Measurements from ENCODE around the gene PCDHA11. TPM values are rescaled to one million over a fixed set of nuclear protein-coding genes. Genes with fewer than 3 reads are reported as not detected.
"Not testable (repeated sequence)": the region's sequence is repeated elsewhere in the genome, so short reads cannot be mapped to it uniquely, and the experiment has no call there.

PCDHA11 gene
- total RNA-seq, 1 experiment from 2014 or later: 5.0 TPM

DNA sequence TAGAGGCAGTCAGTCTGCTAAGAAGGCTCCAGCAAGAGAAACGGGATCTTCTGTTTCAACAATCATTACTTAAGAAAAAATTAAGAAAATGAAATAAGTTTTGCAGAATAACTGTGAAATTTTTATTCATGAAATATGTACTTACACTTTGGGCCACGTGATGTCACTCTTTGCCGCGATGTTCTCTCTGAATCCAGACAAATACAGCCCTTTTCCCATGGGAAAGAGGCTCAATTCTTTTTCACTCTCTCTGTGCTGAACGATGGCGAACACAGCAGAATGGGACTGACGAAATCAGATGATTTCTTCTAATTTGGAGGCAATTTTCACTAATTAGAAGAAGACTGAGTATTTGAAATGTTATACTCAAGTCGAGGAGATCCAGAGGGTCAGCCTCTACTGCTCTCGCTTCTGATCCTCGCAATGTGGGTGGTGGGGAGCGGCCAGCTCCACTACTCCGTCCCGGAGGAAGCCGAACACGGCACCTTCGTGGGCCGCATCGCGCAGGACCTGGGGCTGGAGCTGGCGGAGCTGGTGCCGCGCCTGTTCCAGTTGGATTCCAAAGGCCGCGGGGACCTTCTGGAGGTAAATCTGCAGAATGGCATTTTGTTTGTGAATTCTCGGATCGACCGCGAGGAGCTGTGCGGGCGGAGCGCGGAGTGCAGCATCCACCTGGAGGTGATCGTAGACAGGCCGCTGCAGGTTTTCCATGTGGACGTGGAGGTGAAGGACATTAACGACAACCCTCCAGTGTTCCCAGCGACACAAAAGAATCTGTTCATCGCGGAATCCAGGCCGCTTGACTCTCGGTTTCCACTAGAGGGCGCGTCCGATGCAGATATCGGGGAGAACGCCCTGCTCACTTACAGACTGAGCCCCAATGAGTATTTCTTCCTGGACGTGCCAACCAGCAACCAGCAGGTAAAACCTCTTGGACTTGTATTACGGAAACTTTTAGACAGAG lies 20.3 kb upstream of the PCDHA11 start, which contains the start of gene PCDHA9:
Gene PCDHA9 (plus strand): TSS at position 244 of the 964 bp plus-strand sequence. CDS start 114 bp downstream, at position 358.
- not testable (repeated sequence) for DNase-seq (ENCODE audit: low spot score)

DNA sequence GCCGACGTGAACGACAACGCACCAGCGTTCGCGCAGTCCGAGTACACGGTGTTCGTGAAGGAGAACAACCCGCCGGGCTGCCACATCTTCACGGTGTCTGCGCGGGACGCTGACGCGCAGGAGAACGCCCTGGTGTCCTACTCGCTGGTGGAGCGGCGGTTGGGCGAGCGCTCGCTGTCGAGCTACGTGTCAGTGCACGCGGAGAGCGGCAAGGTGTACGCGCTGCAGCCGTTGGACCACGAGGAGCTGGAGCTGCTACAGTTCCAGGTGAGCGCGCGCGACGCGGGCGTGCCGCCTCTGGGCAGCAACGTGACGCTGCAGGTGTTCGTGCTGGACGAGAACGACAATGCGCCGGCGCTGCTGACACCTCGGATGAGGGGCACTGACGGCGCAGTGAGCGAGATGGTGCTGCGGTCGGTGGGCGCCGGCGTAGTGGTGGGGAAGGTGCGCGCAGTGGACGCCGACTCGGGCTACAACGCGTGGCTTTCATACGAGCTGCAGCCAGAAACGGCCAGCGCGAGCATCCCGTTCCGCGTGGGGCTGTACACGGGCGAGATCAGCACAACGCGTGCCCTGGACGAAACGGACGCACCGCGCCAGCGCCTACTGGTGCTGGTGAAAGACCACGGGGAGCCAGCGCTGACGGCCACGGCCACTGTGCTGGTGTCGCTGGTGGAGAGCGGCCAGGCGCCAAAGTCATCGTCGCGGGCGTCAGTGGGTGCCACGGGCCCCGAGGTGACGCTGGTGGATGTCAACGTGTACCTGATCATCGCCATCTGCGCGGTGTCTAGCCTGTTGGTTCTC lies 18.7 kb upstream of the PCDHA11 start:
- not testable (repeated sequence) for DNase-seq (ENCODE audit: low spot score)

DNA sequence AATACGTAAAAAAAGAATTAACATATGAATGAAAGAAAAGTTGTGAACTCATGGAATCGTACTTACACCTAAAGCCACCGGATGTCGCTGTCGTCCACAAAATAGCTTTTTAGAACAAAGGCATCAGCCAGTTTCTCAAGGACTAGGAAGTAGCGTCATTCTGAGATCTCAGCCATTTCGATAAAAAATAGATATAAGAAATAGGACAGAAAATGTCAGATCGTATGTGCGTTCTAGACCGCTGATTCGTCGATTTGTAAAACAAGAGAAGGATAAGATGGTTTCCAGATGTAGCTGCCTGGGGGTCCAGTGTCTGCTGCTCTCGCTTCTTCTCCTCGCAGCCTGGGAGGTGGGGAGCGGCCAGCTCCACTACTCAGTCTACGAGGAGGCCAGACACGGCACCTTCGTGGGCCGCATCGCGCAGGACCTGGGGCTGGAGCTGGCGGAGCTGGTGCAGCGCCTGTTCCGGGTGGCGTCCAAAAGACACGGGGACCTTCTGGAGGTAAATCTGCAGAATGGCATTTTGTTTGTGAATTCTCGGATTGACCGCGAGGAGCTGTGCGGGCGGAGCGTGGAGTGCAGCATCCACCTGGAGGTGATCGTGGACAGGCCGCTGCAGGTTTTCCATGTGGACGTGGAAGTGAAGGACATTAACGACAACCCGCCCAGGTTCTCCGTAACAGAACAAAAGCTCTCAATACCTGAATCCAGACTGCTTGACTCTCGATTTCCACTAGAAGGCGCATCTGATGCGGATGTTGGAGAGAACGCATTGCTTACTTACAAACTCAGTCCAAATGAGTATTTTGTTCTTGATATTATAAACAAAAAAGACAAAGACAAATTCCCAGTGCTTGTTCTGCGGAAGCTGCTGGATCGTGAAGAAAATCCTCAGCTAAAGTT lies 12.7 kb upstream of the PCDHA11 start, which contains the start of gene PCDHA10:
Gene PCDHA10 (plus strand): TSS at position 126 of the 903 bp plus-strand sequence. CDS start 152 bp downstream, at position 278.
- DNase-seq (ENCODE audit: low spot score): no peak

DNA sequence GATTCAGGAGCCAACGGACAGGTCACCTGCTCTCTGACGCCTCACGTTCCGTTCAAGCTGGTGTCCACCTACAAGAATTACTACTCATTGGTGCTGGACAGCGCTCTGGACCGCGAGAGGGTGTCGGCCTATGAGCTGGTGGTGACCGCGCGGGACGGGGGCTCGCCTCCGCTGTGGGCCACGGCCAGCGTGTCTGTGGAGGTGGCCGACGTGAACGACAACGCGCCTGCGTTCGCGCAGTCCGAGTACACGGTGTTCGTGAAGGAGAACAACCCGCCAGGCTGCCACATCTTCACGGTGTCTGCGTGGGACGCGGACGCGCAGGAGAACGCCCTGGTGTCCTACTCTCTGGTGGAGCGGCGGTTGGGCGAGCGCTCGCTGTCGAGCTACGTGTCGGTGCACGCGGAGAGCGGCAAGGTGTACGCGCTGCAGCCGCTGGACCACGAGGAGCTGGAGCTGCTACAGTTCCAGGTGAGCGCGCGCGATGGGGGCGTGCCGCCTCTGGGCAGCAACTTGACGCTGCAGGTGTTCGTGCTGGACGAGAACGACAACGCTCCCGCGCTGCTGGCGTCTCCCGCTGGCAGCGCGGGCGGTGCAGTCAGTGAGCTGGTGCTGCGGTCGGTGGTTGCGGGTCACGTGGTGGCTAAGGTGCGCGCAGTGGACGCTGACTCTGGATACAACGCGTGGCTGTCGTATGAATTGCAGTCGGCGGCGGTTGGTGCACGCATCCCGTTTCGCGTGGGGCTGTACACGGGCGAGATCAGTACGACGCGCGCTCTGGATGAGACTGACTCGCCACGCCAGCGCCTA lies 11.4 kb upstream of the PCDHA11 start:
- DNase-seq (ENCODE audit: low spot score): no peak

DNA sequence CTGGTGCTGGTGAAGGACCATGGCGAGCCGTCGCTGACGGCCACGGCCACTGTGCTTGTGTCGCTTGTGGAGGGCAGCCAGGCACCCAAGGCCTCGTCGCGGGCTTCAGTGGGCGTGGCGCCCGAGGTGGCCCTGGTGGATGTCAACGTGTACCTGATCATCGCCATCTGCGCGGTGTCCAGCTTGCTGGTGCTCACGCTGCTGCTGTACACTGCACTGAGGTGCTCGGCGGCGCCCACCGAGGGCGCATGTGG lies 10.8 kb upstream of the PCDHA11 start:
- no peak for DNase-seq (ENCODE audit: low spot score)

DNA sequence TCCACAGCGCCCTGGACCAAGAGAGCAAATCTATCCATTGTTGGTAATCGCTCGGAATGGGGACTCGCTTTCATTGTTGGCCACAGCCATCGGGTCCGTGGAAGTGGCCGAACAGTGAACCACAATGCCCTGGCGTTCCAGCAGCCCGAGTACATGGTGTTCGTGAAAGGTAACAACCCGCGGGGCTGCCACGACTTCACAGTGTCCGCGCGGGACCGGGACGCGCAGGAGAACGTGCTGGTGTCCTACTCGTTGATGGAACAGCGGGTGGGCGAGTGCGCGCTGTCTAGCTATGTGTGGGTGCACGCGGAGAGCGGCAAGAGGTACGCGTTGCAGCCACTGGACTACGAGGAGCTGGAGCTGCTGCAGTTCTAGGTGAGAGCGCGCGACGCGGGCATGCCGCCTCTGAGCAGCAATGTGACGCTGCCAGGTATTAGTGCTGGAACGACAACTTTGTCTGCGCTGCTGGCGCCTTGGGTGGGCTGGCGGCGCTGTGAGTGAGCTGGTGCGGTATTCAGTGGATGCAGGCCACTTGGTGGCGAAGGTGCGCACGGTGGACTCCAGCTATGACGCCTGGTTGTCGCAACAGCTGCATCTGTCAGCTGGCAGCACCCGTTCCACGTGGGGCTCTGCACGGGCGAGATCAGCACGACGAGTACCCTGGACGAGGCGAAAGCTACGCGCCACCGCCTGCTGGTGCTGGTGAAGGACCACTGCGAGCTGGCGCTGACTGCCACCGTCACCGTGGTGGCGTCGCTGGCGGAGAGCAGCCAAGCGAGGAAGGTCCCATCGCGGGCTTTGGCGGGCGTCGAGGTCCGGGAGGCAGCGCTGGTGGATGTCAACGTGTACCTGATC lies 6.1 kb upstream of the PCDHA11 start:
- no peak for DNase-seq (ENCODE audit: low spot score)

DNA sequence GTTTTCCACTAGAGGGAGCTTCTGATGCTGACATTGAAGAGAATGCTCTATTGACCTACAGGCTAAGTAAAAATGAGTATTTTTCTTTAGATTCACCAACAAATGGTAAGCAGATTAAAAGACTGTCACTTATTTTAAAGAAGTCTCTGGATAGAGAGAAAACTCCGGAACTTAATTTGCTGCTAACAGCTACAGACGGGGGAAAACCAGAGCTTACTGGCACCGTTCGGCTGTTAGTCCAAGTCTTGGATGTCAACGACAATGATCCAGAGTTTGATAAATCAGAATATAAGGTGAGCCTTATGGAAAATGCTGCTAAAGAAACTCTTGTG lies 764 bp downstream of the PCDHA11 start:
- peak; percentile 63 for DNase-seq (ENCODE audit: low spot score)

DNA sequence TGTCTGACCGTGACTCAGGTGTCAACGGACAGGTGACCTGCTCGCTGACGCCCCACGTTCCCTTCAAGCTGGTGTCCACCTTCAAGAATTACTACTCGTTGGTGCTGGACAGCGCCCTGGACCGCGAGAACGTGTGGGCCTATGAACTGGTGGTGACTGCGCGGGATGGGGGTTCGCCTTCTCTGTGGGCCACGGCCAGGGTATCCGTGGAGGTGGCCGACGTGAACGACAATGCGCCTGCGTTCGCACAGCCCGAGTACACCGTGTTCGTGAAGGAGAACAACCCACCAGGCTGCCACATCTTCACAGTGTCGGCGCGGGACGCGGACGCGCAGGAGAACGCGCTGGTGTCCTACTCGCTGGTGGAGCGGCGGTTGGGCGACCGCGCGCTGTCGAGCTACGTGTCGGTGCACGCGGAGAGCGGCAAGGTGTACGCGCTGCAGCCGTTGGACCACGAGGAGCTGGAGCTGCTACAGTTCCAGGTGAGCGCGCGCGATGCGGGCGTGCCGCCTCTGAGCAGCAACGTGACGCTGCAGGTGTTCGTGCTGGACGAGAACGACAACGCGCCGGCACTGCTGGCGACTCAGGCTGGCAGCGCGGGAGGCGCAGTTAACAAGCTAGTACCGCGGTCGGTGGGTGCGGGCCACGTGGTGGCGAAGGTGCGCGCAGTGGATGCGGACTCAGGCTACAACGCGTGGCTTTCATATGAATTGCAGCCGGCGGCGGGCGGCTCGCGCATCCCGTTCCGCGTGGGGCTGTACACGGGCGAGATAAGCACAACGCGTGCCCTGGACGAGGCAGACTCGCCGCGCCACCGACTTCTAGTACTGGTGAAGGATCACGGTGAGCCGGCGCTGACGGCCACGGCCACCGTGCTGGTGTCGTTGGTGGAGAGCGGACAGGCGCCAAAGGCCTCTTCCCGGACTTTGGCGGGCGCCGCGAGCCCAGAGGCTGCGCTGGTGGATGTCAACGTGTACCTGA lies 1.8 kb downstream of the PCDHA11 start:
- DNase-seq (ENCODE audit: low spot score): no peak

DNA sequence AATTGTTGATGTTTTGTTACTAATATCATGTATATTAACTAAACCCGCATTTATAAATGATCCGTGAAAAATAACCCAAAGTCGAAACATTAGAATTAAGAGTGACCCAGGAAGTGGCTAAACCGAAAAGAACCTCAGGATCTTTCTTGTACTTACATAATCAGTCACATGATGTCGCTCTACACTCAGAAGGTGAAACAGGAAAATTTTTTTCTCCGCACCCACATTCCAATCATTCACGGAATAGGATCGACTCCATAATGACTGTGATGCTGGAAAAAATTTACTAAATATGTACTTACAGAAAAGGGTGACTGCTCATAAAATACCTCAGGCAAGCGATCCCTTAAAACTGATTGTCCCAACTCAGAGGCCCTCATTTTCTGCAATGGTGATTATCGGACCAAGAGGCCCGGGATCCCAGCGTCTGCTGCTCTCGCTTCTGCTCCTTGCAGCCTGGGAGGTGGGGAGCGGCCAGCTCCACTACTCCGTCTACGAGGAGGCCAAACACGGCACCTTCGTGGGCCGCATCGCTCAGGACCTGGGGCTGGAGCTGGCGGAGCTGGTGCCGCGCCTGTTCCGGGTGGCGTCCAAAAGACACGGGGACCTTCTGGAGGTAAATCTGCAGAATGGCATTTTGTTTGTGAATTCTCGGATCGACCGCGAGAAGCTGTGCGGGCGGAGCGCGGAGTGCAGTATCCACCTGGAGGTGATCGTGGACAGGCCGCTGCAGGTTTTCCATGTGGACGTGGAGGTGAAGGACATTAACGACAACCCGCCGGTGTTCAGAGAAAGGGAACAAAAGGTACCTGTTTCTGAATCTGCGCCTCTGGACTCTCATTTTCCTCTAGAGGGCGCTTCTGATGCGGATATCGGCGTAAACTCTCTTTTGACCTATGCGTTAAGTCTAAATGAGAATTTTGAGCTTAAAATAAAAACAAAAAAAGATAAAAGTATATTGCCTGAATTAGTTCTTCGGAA lies 6.6 kb downstream of the PCDHA11 start, which contains the start of gene PCDHA12:
Gene PCDHA12 (plus strand): TSS at position 224 of the 981 bp plus-strand sequence. CDS start 165 bp downstream, at position 389.
- DNase-seq (ENCODE audit: low spot score): no peak

DNA sequence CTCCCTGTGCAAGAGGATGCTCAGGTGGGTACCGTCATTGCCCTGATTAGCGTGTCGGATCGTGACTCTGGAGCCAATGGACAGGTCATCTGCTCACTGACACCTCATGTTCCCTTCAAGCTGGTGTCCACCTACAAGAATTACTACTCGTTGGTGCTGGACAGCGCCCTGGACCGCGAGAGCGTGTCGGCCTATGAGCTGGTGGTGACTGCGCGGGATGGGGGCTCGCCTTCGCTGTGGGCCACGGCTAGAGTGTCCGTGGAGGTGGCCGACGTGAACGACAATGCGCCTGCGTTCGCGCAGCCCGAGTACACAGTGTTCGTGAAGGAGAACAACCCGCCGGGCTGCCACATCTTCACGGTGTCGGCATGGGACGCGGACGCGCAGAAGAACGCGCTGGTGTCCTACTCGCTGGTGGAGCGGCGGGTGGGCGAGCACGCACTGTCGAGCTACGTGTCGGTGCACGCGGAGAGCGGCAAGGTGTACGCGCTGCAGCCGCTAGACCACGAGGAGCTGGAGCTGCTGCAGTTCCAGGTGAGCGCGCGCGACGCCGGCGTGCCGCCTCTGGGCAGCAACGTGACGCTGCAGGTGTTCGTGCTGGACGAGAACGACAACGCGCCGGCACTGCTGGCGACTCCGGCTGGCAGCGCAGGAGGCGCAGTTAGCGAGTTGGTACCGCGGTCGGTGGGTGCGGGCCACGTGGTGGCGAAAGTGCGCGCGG lies 7.9 kb downstream of the PCDHA11 start:
- DNase-seq (ENCODE audit: low spot score): not testable (repeated sequence)

DNA sequence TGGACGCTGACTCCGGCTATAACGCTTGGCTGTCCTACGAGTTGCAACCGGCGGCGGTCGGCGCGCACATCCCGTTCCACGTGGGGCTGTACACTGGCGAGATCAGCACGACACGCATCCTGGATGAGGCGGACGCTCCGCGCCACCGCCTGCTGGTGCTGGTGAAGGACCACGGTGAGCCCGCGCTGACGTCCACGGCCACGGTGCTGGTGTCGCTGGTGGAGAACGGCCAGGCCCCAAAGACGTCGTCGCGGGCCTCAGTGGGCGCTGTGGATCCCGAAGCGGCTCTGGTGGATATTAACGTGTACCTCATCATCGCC lies 8.5 kb downstream of the PCDHA11 start:
- DNase-seq (ENCODE audit: low spot score): no peak

DNA sequence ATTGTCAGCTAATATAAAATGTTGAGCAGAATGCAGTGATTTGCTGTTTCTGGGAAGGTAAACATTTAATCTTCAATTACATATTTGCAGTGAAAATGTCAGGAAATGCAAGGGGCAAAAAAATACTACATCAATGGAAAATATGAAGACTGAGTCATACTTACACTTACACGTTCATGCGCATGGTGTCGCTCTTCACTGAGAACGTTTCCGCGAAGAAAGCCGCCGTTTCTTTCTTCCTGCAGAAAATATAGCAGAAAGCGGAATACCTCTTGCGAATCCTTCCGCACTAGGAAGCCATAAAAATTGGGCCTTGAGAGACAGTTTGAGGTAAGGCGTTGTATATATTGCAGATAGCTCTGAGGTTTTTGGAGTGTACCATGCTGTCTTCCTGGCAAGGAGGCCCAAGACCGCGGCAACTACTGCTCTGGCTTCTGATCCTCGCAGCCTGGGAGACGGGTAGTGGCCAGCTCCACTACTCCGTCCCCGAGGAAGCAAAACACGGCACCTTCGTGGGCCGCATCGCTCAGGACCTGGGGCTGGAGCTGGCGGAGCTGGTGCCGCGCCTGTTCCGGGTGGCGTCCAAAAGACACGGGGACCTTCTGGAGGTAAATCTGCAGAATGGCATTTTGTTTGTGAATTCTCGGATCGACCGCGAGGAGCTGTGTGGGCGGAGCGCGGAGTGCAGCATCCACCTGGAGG lies 13.3 kb downstream of the PCDHA11 start, which contains the start of gene PCDHA13:
Gene PCDHA13 (plus strand): TSS at position 236 of the 702 bp plus-strand sequence. CDS start 145 bp downstream, at position 381.
- peak; percentile 19 for DNase-seq (ENCODE audit: low spot score)

DNA sequence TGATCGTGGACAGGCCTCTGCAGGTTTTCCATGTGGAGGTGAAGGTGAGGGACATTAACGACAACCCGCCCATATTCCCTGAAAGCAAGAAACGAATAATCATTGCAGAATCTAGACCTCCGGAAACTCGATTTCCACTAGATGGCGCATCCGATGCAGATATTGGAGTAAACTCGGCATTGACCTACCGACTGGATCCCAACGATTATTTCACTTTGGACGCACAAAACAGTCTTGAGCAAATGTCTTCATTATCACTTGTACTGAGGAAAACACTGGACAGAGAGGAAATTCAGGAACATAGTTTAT lies 13.8 kb downstream of the PCDHA11 start:
- no peak for DNase-seq (ENCODE audit: low spot score)

DNA sequence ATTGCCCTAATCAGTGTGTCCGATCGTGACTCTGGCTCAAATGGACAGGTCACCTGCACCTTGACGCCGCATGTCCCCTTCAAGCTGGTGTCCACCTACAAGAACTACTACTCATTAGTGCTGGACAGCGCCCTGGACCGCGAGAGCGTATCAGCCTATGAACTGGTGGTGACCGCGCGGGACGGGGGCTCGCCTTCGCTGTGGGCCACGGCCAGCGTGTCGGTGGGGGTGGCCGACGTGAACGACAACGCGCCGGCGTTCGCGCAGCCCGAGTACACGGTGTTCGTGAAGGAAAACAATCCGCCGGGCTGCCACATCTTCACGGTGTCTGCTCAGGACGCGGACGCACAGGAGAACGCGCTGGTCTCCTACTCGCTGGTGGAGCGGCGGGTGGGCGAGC lies 14.6 kb downstream of the PCDHA11 start:
- DNase-seq (ENCODE audit: low spot score): no peak

DNA sequence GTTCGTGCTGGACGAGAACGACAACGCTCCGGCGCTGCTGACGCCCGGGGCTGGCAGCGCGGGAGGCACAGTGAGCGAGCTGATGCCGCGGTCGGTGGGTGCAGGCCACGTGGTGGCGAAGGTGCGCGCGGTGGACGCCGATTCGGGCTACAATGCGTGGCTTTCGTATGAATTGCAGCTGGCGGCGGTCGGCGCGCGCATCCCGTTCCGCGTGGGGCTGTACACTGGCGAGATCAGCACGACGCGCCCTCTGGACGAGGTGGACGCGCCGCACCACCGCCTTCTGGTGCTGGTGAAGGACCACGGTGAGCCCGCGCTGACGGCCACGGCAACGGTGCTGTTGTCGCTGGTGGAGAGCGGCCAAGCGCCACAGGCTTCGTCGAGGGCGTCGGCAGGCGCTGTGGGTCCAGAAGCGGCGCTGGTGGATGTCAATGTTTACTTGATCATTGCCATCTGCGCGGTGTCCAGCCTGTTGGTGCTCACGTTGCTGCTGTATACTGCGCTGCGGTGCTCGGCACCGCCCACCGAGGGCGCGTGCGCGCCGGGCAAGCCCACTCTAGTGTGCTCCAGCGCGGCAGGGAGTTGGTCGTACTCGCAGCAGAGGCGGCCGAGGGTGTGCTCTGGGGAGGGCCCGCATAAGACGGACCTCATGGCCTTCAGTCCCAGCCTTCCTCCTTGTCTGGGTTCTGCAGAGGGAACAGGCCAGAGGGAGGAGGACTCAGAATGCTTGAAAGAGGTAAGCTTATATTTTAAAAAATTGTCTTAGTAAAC lies 15.4 kb downstream of the PCDHA11 start:
- no peak for DNase-seq (ENCODE audit: low spot score)

Measured in H4 (cell line).